GM19035 (cell line): Measurements from ENCODE around the gene SMIM23.
"Not testable (repeated sequence)": the region's sequence is repeated elsewhere in the genome, so short reads cannot be mapped to it uniquely, and the experiment has no call there.

ENCODE experiments used
- ATAC-seq: cut with Tn5 transposase; IDR thresholded peaks from one replicate; pipeline ENCODE4 v1.9.1; 2021; ENCODE audit not compliant: unreplicated experiment

The SMIM23 gene

DNA sequence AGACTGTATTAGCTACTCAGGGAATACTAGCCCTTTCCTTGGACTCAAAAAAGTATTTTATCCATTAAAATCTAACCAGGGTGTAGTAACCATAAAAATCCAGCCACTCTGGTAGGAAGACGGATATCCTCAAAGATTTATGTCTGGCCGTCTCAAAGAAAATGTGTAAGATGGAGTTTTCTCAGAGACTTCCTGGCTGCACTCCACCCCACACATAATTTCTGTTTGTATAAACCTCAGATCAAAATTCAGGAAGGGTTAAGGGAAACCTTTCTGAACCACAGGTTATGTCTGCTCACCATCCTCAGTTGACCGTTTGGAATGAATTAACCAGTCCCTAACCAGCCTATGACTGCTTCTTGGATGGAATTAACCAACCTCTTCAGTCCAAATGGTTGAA lies 13.8 kb upstream of the SMIM23 start:
- ATAC-seq: no peak

- no peak for ATAC-seq
Measured at GRCh38 chr5:171773106-171773505, 12.5 kb upstream of the SMIM23 start.

- no peak for ATAC-seq
Measured at GRCh38 chr5:171774418-171774817, 11.2 kb upstream of the SMIM23 start.

GRCh38 chr5:171776213-171776612 lies 9.4 kb upstream of the SMIM23 start:
- no peak for ATAC-seq

DNA sequence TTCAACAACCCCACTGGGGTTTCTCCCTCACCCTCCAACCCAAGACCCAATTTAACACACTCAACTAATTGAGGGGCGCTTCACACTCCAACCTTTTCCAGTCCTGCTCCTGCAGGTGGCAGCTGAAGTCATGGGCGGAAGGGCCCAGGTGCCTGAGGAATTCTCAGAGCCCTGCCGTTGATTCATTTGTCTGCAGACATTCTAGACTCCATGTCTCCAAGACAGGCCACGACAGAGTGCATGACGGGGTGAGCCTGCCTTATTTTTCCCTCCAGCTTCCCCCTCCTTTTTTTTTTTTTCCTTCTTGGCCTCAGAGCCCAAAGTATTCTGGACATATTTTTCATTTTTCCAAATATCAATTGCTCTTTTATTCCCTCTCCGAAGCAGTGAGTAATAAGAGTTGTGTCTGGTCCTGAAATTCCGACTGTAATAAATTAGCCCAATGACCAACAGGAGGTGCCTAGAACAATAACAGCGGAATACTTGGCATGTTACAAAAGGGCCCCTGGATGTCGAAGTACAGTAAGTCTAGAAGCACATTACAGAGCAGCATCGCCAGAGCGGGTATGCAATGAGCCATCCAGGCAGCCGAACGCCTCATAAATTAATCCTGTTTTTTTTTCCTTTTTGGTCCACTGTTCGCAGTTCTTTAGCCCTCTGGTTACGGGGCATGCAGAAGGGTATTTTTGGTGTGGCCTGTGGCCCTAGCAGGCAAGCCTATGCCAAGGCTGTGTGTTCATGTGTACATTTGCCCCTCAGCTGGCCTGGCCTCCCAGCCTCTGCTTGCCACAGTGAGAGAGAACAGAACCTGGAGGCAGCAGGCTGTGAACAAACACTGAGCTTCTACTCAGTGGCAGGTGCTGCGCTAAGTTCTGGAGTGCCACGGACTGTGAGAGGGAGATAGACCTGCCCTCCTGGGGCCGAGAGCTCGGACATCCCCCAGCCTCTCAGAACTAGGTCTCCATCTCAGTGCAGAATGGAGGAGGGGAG lies 8.6 kb upstream of the SMIM23 start:
- ATAC-seq: no peak

DNA sequence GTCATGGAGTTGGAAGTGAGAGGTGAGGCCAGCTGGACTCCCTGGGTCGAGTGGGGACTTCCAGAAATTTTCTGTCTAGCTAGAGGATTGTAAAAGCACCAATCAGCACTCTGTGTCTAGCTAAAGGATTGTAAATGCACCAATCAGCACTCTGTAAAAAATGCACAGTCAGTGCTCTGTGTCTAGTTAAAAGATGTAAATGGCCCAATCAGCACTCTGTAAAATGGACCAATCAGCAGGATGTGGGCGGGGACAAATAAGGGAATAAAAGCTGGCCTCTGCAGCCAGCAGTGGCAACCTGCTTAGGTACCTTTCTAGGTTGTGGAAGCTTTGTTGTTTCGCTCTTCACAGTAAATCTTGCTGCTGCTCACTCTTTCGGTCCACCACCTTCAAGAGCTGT lies 3.9 kb upstream of the SMIM23 start:
- ATAC-seq: not testable (repeated sequence)

DNA sequence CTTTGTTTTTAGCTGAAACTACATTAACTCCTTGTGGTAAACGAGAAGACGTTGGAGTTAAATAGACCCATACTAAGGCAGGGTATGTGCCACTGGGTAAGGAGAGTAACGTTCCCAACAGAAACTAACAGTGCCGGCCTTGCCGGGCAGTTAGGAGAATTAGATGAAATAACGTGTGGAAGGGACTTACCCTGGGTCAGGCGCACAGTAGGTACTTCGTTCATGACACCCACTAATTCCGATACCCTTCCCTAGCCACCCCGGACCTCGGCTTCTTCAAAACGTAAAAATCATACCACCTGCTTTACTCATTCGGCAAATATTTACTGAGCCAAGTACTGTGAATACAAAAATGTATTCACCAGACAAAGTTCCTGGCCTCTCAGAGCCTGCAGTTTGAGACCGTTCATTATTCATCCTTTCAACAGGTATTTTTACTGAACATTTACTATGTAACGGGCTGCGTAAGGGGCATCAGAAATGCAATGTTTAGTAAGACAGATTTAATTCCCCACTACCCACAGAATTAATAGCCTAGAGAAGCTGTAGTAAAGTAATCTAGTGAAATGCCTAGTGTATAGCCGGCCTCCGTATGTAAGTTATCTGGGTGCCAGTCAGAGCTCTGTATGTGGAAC lies 3.2 kb upstream of the SMIM23 start:
- ATAC-seq: no peak

DNA sequence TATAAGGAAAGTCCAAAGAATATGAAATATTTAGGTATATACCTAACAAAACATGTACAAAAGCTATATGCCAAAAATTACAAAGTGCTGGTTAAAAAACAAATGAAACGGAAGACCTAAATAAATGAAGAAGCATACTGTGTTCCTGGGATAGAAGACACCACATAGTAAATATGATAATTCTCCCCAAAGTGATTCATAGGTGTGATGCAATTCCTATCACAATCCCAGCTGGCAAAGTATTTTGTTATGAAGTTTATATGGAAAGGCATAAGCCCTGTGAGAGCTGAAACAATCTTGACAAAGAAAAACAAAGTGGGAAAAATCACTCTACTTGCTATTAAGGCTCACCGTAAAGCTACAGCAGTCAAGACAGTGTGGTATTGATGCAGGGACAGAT lies 2.6 kb upstream of the SMIM23 start:
- no peak for ATAC-seq

- ATAC-seq: no peak
Measured at GRCh38 chr5:171789353-171789752, 3.7 kb downstream of the SMIM23 start.

DNA sequence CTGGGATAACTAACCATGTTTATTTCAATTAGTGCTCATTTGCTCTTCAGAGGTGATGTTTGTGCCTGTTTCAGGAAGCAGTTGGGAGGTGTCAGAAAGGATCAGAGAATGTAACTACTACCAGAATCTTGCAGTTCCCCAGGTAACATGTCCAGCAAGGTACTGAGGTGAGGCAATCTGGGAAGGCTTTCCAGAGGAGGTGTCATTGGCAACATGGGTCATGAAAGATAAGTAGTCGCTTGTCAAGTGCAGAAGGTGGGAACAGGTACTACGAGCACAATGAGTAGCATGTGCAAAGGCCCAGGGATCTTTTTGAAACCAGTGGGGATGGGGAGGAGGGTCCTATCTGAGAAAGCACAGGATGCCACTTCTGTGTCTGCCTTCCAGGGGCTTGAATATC lies 4.8 kb downstream of the SMIM23 start:
- no peak for ATAC-seq

- ATAC-seq: no peak
Measured at GRCh38 chr5:171794470-171794960, 8.9 kb downstream of the SMIM23 start.

GRCh38 chr5:171795381-171795780 lies 9.8 kb downstream of the SMIM23 start:
- ATAC-seq: no peak

DNA sequence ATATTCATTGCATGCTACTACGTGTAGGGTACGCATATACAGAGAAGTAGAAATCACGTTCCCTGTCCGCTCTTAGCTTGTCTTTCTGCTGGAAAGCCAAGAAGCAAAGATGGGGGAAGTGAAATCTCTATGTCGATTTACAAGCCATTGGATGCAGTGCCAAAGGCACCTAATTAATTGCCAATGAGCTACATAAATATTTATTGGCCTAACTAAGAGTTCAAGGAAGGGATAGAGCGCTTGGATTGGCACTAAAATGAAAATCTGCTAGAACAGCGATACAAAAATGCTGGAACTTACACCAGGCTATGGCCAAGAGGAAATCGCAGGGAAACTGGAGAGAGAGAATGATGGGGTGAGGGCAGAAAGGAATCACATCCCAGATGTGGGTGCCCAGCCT lies 10.8 kb downstream of the SMIM23 start:
- ATAC-seq: no peak

GRCh38 chr5:171797543-171797942 lies 11.9 kb downstream of the SMIM23 start:
- no peak for ATAC-seq

DNA sequence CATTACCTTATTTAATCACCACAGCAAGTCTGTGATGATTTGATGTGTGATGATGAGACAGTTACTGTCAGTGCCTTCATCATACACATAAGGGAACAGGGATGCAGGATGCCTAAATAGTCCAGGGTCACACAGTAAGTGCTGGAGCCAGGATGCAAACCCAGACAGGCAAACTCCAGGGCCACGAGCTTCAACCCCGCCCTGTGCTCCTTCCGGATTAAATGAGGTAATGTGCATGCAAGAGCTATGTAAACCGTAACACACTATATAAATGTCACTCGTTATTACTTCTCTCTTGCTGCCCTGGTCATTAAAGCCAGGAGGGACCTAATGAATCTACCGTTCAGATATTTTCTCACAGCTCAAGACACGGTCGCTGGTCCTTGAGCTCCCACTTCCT lies 12.8 kb downstream of the SMIM23 start:
- no peak for ATAC-seq

DNA sequence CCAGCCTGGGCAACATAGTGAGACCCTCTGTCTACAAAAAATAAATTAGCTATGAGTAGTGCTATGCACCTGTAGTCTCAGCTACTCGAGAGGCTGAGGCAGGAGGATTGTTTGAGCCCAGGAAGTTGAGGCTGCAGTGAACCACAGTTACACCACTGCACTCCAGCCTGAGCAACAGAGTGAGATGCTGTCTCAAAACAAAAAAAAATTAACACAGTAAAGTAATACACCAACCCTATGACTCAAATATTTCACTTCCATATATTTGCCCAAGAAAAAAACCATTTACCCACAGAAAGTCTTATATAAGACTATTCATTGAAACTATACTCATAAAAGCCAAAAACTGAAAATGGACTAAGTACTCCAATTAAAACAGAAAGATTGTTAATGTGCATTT lies 16.2 kb downstream of the SMIM23 start:
- ATAC-seq: no peak

GRCh38 chr5:171805746-171806145 lies 20.1 kb downstream of the SMIM23 start:
- no peak for ATAC-seq

- no peak for ATAC-seq
Measured at GRCh38 chr5:171806976-171807747, 21.5 kb downstream of the SMIM23 start.

DNA sequence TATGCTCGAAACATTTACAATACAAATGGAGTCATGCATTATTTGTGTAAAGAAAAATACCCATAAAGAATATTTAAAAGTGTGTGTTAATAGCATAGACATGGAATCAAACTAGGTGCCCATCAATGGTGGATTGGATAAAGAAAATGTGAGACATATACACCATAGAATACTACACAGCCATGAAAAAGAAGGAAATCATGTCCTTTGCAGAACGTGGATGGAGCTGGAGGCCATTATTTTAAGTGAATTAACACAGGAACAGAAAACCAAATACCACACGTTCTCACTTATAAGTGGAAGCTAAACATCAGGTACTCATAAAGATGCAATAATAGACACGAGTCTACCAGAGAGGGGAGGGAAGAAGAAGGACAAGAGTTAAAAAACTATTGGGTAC lies 22.8 kb downstream of the SMIM23 start:
- ATAC-seq: no peak

DNA sequence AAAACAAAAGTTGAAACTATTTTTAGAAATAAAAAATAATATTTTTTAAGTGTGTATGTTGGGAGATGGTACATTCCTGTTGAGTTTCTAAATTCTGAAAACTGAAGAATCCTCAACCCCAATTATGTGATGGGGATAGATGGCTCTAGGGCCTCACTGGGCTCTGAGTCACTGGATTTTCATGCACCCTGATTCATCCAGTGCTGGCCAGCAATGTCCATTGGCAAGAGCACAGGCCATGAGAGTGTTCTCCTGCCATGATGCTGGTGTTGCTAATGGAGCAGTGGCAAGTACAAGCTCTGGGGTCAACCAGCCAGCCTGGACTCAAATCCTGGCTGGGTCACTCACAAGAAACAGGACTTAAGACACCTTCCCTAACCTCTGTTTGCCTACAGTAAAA lies 23.3 kb downstream of the SMIM23 start:
- ATAC-seq: no peak

DNA sequence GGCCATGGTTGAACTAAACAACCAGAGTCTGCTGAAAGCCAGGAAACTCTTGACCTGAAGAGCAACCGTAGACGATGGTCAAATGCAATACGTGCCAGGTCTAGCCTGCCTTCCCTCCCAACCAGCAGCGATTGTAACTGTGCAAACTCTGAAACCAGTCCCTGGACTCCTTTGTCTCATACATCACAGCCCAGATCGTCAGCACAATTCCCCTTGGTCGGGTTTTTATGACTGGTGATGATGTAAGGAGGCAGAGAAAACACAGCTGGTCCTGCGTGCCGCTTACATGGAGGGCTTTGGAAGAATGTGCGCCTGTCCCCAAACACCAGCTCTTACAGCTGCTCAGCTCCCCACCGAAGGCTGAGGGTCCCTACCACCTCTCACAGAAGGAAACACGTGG lies 24.6 kb downstream of the SMIM23 start:
- ATAC-seq: no peak
